Liver (tissue), 3 donors: Measurements from ENCODE around the gene MED12L.

ENCODE experiments used
- ATF3 ChIP-seq: IDR thresholded peaks from 2 replicates; pipeline ENCODE4 v1.6.1; 2016; ENCODE audit warnings: antibody characterized with exemption
- EGR1 ChIP-seq, 2 donors: IDR thresholded peaks; 2 replicates each; pipeline ENCODE4 v1.6.1; 2016 to 2018; ENCODE audit warnings: antibody characterized with exemption in 2 of 2, low read depth in 2 of 2
- FOXA1 ChIP-seq: IDR thresholded peaks from 2 replicates; pipeline ENCODE4 v1.6.1; 2016; ENCODE audit warnings: antibody characterized with exemption
- GABPA ChIP-seq, 2 donors: IDR thresholded peaks in 1 of 2; conservative IDR thresholded peaks in 1 of 2; 2 replicates each; pipeline ENCODE4 v1.6.1; 2016; ENCODE audit warnings: antibody characterized with exemption in 2 of 2, mild to moderate bottlenecking in 1 of 2, moderate library complexity in 1 of 2
- JUND ChIP-seq, 2 donors: IDR thresholded peaks; 2 replicates each; pipeline ENCODE4 v1.6.1; 2016; ENCODE audit warnings: antibody characterized with exemption in 2 of 2
- MAX ChIP-seq: IDR thresholded peaks from 2 replicates; pipeline ENCODE4 v1.6.1; 2016; ENCODE audit warnings: antibody characterized with exemption
- RAD21 ChIP-seq, 2 donors: IDR thresholded peaks; 2 replicates each; pipeline ENCODE4 v1.6.1; 2016; ENCODE audit warnings: antibody characterized with exemption in 2 of 2, mild to moderate bottlenecking in 2 of 2
- REST ChIP-seq: IDR thresholded peaks from 2 replicates; pipeline ENCODE4 v1.6.1; 2016; ENCODE audit warnings: antibody characterized with exemption, mild to moderate bottlenecking
- RXRA ChIP-seq, 2 donors: IDR thresholded peaks; 2 replicates each; pipeline ENCODE4 v1.6.1; 2017 to 2018; ENCODE audit warnings: antibody characterized with exemption in 2 of 2, mild to moderate bottlenecking in 1 of 2
- SP1 ChIP-seq: IDR thresholded peaks from 2 replicates; pipeline ENCODE4 v1.6.1; 2018; ENCODE audit warnings: antibody characterized with exemption, mild to moderate bottlenecking
- TAF1 ChIP-seq: conservative IDR thresholded peaks from 2 replicates; pipeline ENCODE4 v1.6.1; 2016; ENCODE audit warnings: antibody characterized with exemption, mild to moderate bottlenecking
- YY1 ChIP-seq: IDR thresholded peaks from 2 replicates; pipeline ENCODE4 v1.6.1; 2016; ENCODE audit warnings: antibody characterized with exemption, mild to moderate bottlenecking
- TF ChIP-seq, protein P1 (sequence below): fragments of 150-350 bp; IDR thresholded peaks from 2 replicates; pipeline ENCODE4 v1.5.1; 2017; ENCODE audit warnings: improper control_type of control experiment, low read depth, low read length; ENCODE audit not compliant: missing input control
- donor health status: healthy.
- donor health status: healthy.

- TF ChIP-seq, protein P1, sequence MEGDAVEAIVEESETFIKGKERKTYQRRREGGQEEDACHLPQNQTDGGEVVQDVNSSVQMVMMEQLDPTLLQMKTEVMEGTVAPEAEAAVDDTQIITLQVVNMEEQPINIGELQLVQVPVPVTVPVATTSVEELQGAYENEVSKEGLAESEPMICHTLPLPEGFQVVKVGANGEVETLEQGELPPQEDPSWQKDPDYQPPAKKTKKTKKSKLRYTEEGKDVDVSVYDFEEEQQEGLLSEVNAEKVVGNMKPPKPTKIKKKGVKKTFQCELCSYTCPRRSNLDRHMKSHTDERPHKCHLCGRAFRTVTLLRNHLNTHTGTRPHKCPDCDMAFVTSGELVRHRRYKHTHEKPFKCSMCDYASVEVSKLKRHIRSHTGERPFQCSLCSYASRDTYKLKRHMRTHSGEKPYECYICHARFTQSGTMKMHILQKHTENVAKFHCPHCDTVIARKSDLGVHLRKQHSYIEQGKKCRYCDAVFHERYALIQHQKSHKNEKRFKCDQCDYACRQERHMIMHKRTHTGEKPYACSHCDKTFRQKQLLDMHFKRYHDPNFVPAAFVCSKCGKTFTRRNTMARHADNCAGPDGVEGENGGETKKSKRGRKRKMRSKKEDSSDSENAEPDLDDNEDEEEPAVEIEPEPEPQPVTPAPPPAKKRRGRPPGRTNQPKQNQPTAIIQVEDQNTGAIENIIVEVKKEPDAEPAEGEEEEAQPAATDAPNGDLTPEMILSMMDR = no peak
- TF ChIP-seq TAF1 (no peak), MAX (no peak), EGR1 (IDR thresholded peaks at IDR 0.05; ENCODE audit: low read depth in 2 of 2) (no peak), JUND (IDR thresholded peaks at IDR 0.05) (no peak), REST (no peak), RAD21 (IDR thresholded peaks at IDR 0.05) (no peak), FOXA1 (no peak), RXRA (IDR thresholded peaks at IDR 0.05) (no peak), SP1 (no peak), YY1 (no peak), ATF3 (no peak), GABPA (IDR thresholded peaks at IDR 0.05 in 1 of 2, conservative IDR thresholded peaks at IDR 0.05 in 1 of 2) (no peak)
Observed at GRCh38 chr3:151107177-151107576, 21.7 kb downstream of the MED12L start.
